ENCODE results near the gene SLC5A9. TPM values are rescaled to one million over a fixed set of nuclear protein-coding genes. Genes with fewer than 3 reads are reported as not detected.
"Not testable (repeated sequence)": the region's sequence is repeated elsewhere in the genome, so short reads cannot be mapped to it uniquely, and the experiment has no call there.

SLC5A9 gene
- total RNA-seq, 2 experiments from 2014 or later: not detected

DNA sequence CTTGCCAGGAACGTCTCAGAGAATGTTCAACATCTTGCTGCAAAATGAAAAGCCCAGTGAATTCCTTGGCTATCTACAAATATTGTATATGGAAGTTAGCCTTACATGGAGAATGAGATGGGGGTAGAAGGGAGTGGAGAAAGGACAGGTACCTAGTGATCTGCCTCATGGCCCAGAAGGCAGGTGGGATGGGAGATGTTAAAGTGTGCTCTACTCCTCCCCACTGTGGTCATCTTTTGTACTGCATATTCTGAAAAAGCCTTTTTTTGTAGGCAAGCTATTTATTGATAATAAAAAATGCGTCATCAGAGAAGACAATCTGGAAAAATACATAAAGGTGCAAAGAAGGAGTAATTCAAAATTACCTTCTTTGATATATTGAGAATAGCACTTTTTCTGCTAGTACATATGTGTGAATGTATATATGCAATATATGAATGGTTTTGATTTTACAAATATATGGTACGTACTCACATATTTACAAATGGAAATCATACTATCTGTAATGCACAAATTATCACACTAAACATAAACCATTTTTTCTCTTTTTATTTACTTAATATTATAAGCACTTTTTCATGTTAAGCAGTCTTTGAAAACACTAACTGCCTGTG, 19.1 kb upstream of the SLC5A9 start:
- Mint-ChIP-seq H3K27ac (no peak overlapping the region), H3K27me3 (peaks cover 3% of the 10 kb centered on the region), H3K36me3 (no peaks in the 10 kb centered on the region), H3K9me3 (ENCODE audit: low read depth) (no peaks in the 10 kb centered on the region), H3K4me3 (no peak overlapping the region), H3K4me1 (no peaks in the 10 kb centered on the region)
- CTCF ChIA-PET: interaction anchor here (1.0 to 1.7 kb wide), 9 partner anchors 12 to 206 kb away, joined by 3 to 18 read pairs (median 5); partner anchors contain the start of gene TRABD2B
- ATAC-seq (no peak), DNase-seq (no peak)

DNA sequence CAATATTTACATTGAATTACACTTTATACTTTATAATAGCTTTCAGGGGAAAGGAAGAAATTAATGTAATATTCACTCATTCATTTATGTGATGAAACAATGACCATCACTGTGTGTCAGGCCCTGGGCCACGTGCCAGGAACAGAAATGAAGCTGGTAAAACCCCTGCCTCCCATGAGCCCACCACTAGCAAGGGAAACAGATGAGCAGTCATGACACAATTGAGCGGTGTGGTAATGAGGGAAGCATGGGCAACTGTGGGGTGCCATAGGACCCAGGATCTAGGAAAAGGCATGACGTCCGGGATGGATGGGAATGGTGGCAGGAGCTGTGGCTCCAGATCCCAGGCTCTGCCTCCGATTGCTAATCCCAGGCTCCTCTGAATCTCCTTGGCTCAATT, 17.0 kb upstream of the SLC5A9 start:
- no peaks in the 10 kb centered on the region for H3K9me3 Mint-ChIP-seq (ENCODE audit: low read depth)
- ATAC-seq (no peak), DNase-seq (no peak)
- peaks cover 3% of the 10 kb centered on the region for H3K27me3 Mint-ChIP-seq
- CTCF ChIA-PET: interaction anchor here (1.1 to 2.0 kb wide), 3 partner anchors 30 to 112 kb away, joined by 4 to 7 read pairs (median 5); no protein-coding TSS in a partner anchor
- H3K27ac Mint-ChIP-seq: no peak overlapping the region
- H3K4me3 Mint-ChIP-seq: no peak overlapping the region
- H3K36me3 Mint-ChIP-seq: no peaks in the 10 kb centered on the region
- H3K4me1 Mint-ChIP-seq: no peaks in the 10 kb centered on the region

DNA sequence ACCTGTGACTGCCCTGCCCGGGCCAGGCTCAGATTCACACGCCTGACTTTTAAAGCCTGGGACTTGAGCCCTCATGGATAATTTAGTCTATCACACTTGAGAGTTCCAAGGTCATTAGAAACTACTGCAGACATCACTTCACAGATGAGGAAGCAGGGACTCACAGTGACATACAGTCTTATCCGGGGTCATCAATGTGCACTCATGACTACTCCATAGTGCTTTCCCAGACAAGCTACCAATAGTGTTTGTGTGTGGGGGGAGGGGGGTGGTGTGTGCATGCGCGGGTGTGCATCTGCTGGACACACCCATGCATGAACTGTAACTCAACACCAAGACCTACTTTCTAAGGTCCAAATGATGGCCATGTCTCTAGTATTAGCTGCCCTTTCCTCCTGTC, 16.1 kb upstream of the SLC5A9 start:
- H3K27ac Mint-ChIP-seq: no peak overlapping the region
- no peaks in the 10 kb centered on the region for H3K36me3 Mint-ChIP-seq
- H3K4me1 Mint-ChIP-seq: no peaks in the 10 kb centered on the region
- DNase-seq (no peak), ATAC-seq (no peak)
- H3K27me3 Mint-ChIP-seq: no peaks in the 10 kb centered on the region
- H3K9me3 Mint-ChIP-seq (ENCODE audit: low read depth): no peaks in the 10 kb centered on the region
- H3K4me3 Mint-ChIP-seq: no peak overlapping the region
- CTCF ChIA-PET: interaction anchor here (2.0 kb wide), 1 partner anchor 97 kb away, joined by 7 read pairs; no protein-coding TSS in a partner anchor

DNA sequence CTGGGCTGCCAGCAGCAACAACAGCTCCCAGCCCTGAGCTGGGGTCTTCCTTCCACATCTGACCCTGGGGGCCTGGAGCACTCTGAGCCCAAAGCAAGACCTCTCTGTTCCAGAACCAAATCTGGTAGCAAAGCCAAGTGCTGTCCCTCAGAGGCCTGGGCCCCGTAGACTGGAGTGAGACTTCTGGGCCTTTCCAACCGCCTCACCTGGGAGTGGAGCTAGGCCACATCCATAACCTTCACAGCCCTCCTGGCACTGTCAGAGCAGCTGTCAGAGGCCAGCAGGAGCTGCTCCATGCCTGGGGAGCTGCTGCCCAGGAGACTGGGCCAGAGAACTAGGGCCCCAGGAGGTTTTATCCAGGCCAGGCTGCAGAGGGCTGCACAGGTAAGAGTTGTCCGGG, 15.4 kb upstream of the SLC5A9 start:
- no peaks in the 10 kb centered on the region for H3K9me3 Mint-ChIP-seq (ENCODE audit: low read depth)
- no peaks in the 10 kb centered on the region for H3K27me3 Mint-ChIP-seq
- ATAC-seq (no peak), DNase-seq (no peak)
- H3K36me3 Mint-ChIP-seq: no peaks in the 10 kb centered on the region
- no peaks in the 10 kb centered on the region for H3K4me1 Mint-ChIP-seq
- no peak overlapping the region for H3K27ac Mint-ChIP-seq
- CTCF ChIA-PET: no interaction called here
- H3K4me3 Mint-ChIP-seq: no peak overlapping the region

DNA sequence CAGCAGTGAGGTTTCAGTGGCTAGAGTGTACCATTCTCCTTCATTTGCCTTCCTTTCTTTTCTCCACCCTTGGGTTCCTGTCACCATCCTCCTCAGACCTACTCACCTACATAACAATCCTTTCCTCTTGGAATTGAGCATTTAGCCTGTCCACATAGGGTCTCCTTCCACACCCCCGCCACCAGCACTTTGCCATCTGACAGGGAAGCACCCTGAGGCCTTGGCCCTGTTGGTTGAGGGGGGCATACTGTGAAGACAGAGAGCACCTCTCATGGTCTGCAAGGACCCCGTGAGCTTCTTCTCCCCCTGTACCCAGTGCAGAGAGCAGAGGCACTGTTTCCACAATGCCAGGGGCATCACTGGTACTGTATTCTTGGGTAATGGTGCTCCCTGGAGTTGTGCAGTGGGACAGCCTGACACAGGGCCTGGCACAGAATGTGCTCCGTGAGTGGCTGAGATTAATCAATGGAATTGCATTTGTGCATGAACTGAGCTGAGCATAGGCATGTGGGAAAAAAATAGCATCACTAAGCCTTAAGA, 14.9 kb upstream of the SLC5A9 start:
- Mint-ChIP-seq H3K9me3 (ENCODE audit: low read depth) (no peaks in the 10 kb centered on the region), H3K4me1 (no peaks in the 10 kb centered on the region), H3K36me3 (no peaks in the 10 kb centered on the region), H3K4me3 (no peak overlapping the region), H3K27ac (no peak overlapping the region), H3K27me3 (no peaks in the 10 kb centered on the region)
- no peak for ATAC-seq
- CTCF ChIA-PET: no interaction called here
- DNase-seq: no peak

DNA sequence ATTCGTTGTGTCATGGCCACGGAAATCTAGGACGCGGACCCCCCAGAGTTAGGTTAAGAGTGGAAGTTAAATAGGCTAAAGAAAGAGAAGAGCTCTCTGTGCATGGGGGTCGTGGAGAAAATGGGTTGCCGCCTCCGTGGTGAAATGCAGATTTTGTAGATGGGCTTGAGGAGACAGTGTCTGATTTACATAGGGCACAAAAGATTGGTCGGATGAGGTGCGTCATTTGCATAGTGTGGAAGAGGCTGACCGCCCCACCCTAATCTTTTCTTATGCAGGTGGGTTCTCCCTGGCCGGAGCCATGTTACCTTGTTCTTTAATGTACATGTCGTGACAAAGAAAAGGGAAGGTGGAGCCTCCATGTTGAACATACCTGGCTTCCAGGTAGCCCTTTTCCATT, 14.3 kb upstream of the SLC5A9 start:
- no peak overlapping the region for H3K27ac Mint-ChIP-seq
- no peak for DNase-seq

DNA sequence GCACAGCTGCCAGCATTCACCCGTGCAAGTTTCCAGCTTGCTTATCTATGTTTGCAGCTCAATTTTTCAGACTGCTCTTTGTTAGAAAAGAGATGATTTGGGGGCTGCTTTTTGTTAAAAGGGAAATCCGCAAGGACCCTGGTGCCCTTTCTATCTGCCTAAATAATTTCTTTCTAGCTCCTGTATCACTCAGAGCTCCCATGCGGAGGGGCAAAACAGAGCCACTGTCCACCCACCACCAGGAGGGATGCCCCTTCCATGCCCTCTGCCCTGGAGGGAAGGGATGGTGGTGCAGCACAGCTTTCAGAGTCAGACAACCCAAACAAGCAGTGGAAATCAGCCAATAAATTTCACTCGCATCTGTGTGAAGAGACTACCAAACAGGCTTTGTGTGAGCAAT, 13.9 kb upstream of the SLC5A9 start:
- Mint-ChIP-seq H3K9me3 (ENCODE audit: low read depth) (no peaks in the 10 kb centered on the region), H3K36me3 (no peaks in the 10 kb centered on the region), H3K27me3 (no peaks in the 10 kb centered on the region), H3K4me3 (no peak overlapping the region), H3K27ac (no peak overlapping the region), H3K4me1 (no peaks in the 10 kb centered on the region)
- DNase-seq (no peak), ATAC-seq (no peak)
- CTCF ChIA-PET: no interaction called here

More for the DNA sequence above, 14.3 kb upstream of the SLC5A9 start:
- H3K9me3 Mint-ChIP-seq (ENCODE audit: low read depth): no peaks in the 10 kb centered on the region
- H3K36me3 Mint-ChIP-seq: no peaks in the 10 kb centered on the region
- H3K4me1 Mint-ChIP-seq: no peaks in the 10 kb centered on the region
- CTCF ChIA-PET: no interaction called here
- no peak overlapping the region for H3K4me3 Mint-ChIP-seq
- H3K27me3 Mint-ChIP-seq: no peaks in the 10 kb centered on the region
- no peak for ATAC-seq

DNA sequence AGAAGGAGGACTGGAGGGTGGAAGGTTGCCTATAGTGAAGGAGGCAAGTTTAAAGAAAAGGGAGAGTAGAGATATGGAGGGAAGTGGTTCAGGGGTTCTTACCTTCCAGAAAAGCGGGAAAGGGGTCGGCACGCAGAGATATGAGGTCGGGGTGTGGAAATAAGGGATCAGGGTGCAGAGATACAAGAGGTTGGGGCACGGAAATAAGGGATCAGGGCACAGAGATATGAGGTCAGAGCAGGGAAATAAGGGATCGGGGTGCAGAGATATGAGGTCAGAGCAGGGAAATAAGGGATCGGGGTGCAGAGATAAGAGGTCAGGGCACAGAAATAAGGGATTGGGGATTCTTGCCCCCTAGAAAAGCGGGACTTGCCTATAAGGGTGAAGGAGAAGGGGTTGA, 9.1 kb upstream of the SLC5A9 start:
- H3K36me3 Mint-ChIP-seq; H3K27ac Mint-ChIP-seq; DNase-seq; H3K27me3 Mint-ChIP-seq; CTCF ChIA-PET; ATAC-seq; H3K4me3 Mint-ChIP-seq; H3K4me1 Mint-ChIP-seq; H3K9me3 Mint-ChIP-seq (ENCODE audit: low read depth): not testable (repeated sequence)

DNA sequence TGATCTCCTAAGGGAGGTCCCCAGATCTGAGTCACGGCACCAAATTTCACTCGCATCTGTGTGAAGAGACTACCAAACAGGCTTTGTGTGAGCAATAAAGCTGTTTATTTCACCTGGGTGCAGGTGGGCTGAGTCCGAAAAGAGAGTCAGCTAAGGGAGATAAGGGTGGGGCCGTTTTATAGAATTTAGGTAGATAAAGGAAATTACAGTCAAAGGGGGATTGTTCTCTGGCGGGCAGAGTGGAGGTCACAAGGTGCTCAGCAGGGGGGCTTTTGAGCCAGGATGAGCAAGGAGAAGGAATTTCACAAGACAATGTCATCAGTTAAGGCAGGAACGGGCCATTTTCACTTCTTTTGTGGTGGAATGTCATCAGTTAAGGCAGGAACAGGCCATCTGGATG, 8.2 kb upstream of the SLC5A9 start:
- H3K27ac Mint-ChIP-seq; ATAC-seq; H3K27me3 Mint-ChIP-seq; H3K4me1 Mint-ChIP-seq; H3K36me3 Mint-ChIP-seq; H3K4me3 Mint-ChIP-seq; CTCF ChIA-PET; DNase-seq; H3K9me3 Mint-ChIP-seq (ENCODE audit: low read depth): not testable (repeated sequence)

DNA sequence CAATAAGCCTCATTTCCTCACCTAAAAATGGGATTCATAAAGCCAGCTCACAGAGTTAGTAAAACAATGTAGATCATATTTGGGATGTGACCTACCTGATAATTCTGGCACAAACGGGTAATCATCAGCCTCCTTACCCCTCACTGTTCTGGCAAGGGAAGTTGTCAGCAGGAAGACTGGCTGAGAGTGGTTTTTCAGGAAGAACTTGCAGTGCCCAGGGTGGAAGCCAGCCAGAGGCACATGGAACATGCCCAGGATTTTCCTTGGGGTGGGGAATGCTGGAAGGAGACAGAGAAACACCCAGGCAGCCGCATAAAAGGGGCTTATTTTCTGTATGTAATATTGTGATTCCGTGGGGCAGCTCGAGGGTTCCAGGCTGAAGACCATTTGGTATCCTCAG, 7.7 kb upstream of the SLC5A9 start:
- Mint-ChIP-seq H3K9me3 (ENCODE audit: low read depth) (no peaks in the 10 kb centered on the region), H3K4me3 (no peak overlapping the region), H3K27me3 (peaks cover 5% of the 10 kb centered on the region), H3K27ac (no peak overlapping the region), H3K36me3 (no peaks in the 10 kb centered on the region), H3K4me1 (no peaks in the 10 kb centered on the region)
- CTCF ChIA-PET: no interaction called here
- no peak for DNase-seq
- ATAC-seq: no peak

DNA sequence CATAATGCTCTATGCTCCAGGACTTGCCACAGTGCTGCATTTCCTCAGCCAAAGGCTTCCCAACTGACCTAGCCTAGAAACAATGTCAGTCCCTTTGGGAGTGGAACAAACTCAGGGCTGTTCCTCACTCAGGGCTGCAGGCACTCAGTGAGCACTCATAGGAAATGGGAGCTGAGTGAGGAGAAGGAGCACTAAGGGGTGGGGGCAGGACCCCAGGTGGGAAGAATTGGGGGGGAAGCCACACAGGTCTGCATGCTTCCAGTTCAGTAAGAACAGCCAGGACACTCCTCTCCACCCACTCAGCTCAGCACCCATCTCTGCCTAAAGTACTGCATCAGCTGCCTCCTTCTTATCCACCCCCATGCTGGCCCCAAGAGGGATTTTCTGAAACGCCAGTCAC, 7.3 kb upstream of the SLC5A9 start:
- no peaks in the 10 kb centered on the region for H3K9me3 Mint-ChIP-seq (ENCODE audit: low read depth)
- H3K27me3 Mint-ChIP-seq: peaks cover 6% of the 10 kb centered on the region
- H3K36me3 Mint-ChIP-seq: no peaks in the 10 kb centered on the region
- H3K27ac Mint-ChIP-seq: no peak overlapping the region
- ATAC-seq (no peak), DNase-seq (no peak)
- CTCF ChIA-PET: interaction anchor here (1.2 kb wide), 1 partner anchor 11 kb away, joined by 3 read pairs; no protein-coding TSS in a partner anchor
- H3K4me1 Mint-ChIP-seq: no peaks in the 10 kb centered on the region
- no peak overlapping the region for H3K4me3 Mint-ChIP-seq

DNA sequence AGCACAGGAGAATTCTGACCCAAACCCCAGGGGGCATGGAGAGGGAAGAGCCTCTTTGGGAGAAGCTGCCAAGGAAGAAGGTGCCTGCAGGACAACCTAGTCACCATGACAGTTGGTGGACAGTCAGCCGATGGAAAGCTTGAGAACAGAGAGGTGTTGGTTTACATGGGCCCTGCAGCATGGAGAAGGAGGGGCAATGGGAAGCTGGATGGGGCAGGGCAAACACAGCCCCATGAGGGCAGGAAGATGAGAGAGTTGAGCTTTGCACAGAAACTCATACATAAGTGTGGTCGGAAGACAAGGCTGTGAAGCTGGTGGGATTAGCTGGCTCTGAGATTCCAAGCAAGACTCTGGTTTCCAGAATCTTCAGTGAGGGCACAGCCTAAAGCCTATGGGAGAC, 6.6 kb upstream of the SLC5A9 start:
- Mint-ChIP-seq H3K9me3 (ENCODE audit: low read depth) (no peaks in the 10 kb centered on the region), H3K27ac (no peak overlapping the region), H3K36me3 (no peaks in the 10 kb centered on the region), H3K27me3 (peaks cover 6% of the 10 kb centered on the region), H3K4me1 (no peaks in the 10 kb centered on the region), H3K4me3 (no peak overlapping the region)
- DNase-seq (no peak), ATAC-seq (no peak)
- CTCF ChIA-PET: interaction anchor here (1.2 kb wide), 1 partner anchor 12 kb away, joined by 3 read pairs; no protein-coding TSS in a partner anchor

DNA sequence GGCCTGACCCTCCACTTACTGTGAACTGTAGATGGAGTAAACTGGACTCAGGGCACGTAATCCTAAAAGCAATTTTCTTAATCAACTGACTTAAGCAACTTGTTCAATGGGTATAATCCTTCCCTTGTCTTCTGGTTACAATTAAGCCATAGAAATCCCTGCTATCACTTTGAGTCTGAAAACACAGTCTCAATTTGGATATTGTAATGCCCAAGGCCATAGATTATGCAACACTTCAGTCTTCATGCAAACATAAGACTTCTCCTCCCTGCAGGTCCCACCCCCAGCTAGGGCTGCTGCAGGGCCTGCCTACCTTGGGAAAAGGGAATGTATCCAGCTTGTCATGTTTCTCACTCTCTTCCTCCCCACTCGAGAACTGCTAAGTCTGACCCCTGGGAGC, 6.2 kb upstream of the SLC5A9 start:
- Mint-ChIP-seq H3K27ac (no peak overlapping the region), H3K4me1 (no peaks in the 10 kb centered on the region), H3K4me3 (no peak overlapping the region), H3K9me3 (ENCODE audit: low read depth) (no peaks in the 10 kb centered on the region), H3K27me3 (peaks cover 6% of the 10 kb centered on the region), H3K36me3 (no peaks in the 10 kb centered on the region)
- CTCF ChIA-PET: interaction anchor here (1.2 kb wide), 1 partner anchor 12 kb away, joined by 3 read pairs; no protein-coding TSS in a partner anchor
- ATAC-seq (no peak), DNase-seq (no peak)

DNA sequence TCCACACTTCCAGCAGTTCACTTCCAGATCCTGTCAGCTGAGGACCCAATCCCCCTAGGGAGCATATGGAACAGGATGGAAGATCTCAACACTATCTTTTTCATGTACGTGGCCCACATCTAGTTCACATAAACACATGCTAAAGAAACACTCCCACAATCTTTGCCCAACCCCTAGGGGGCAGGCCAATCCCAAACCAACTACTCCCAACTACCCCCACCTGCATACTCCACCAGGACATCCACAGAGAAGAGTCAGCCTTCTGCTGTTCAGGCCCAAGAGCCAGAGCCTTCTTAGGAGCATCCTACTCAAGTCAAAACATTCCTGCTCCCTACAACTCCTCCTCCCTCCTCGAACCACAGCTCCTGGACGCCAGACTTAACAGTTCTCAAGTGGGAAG, 5.6 kb upstream of the SLC5A9 start:
- H3K4me3 Mint-ChIP-seq: no peak overlapping the region

More for the DNA sequence above, 5.6 kb upstream of the SLC5A9 start:
- Mint-ChIP-seq H3K9me3 (ENCODE audit: low read depth) (no peaks in the 10 kb centered on the region), H3K4me1 (no peaks in the 10 kb centered on the region), H3K27me3 (peaks cover 6% of the 10 kb centered on the region), H3K36me3 (no peaks in the 10 kb centered on the region), H3K27ac (no peak overlapping the region)
- CTCF ChIA-PET: no interaction called here
- no peak for DNase-seq
- peak; percentile 16 for ATAC-seq

Data from activated CD8-positive, alpha-beta memory T cell treated with anti-CD3 and anti-CD28 coated beads, Interleukin-2, amount 10 ng/mL, durations not matched to agents 7 days and 5 days (primary cell).